HEK293 (cell line): ENCODE results near the gene DNMT1.

ENCODE experiments used
- CTCF ChIA-PET: fragments of 350-600 bp; formaldehyde crosslinking; extraction: SDS; loops from one replicate; lab custom pipeline; 2021; ENCODE audit warnings: antibody characterized with exemption; lab: Yijun Ruan, JAX
- POLR2A ChIA-PET: fragments of 300-600 bp; formaldehyde crosslinking; extraction: SDS; loops from one replicate; lab custom pipeline; 2020; ENCODE audit warnings: antibody characterized with exemption, inconsistent platforms; lab: Yijun Ruan, JAX
- H3K27ac ChIP-seq: fragments of 200-500 bp; sonication (Bioruptor generic); 2 replicates; pipeline ENCODE4 v1.5.1; 2014; ENCODE audit warnings: low read depth, low read length, control low read depth, inconsistent platforms; ENCODE audit errors: extremely low read depth
- H3K36me3 ChIP-seq, 2 experiments: fragments of 200-500 bp in 1 of 2; sonication (Bioruptor generic) in 1 of 2; 1 replicate in 1 of 2; 2 replicates in 1 of 2; pipeline ENCODE4 v1.5.1; 2014 to 2017; ENCODE audit warnings: inconsistent platforms in 2 of 2, low read length in 2 of 2; ENCODE audit not compliant: control insufficient read depth in 2 of 2, insufficient read depth in 1 of 2
- H3K4me1 ChIP-seq: fragments of 200-500 bp; sonication (Bioruptor generic); 2 replicates; pipeline ENCODE4 v1.5.1; 2014; ENCODE audit warnings: mild to moderate bottlenecking, low read length, inconsistent platforms; ENCODE audit not compliant: control insufficient read depth, insufficient read depth
- H3K4me3 ChIP-seq: 2 replicates; pipeline ENCODE4 v1.5.1; 2011; ENCODE audit warnings: low read depth, mild to moderate bottlenecking, control low read depth, low read length, moderate library complexity
- H3K9me3 ChIP-seq: fragments of 200-500 bp; sonication (Bioruptor generic); 2 replicates; pipeline ENCODE4 v1.5.1; 2014; ENCODE audit warnings: low read depth, low read length, inconsistent platforms; ENCODE audit not compliant: control insufficient read depth, insufficient read depth
- FEZF1 ChIP-seq: fragments of 450-650 bp; formaldehyde crosslinking; IDR thresholded peaks from 2 replicates; pipeline ENCODE4 v1.5.1; 2016; ENCODE audit warnings: missing biosample characterization, missing genetic modification characterization
- KLF7 ChIP-seq: fragments of 450-650 bp; formaldehyde crosslinking; IDR thresholded peaks from 2 replicates; pipeline ENCODE4 v1.5.1; 2016; ENCODE audit warnings: missing biosample characterization, missing genetic modification characterization, borderline replicate concordance
- SETDB1 ChIP-seq: IDR thresholded peaks from one replicate; pipeline ENCODE4 v1.6.1; 2017; ENCODE audit warnings: mild to moderate bottlenecking, low read length, moderate library complexity, mixed read lengths; ENCODE audit not compliant: insufficient read length
- TRIM28 ChIP-seq: IDR thresholded peaks from 2 replicates; pipeline ENCODE4 v1.6.1; 2011; ENCODE audit warnings: low read length, control low read depth, borderline replicate concordance
- ZBTB7A ChIP-seq: fragments of 450-650 bp; formaldehyde crosslinking; IDR thresholded peaks from 2 replicates; pipeline ENCODE4 v1.5.1; 2016; ENCODE audit warnings: low read depth, missing biosample characterization, missing genetic modification characterization
- ZBTB8A ChIP-seq: fragments of 450-650 bp; formaldehyde crosslinking; IDR thresholded peaks from 2 replicates; pipeline ENCODE4 v1.5.1; 2016; ENCODE audit warnings: missing biosample characterization, missing genetic modification characterization
- ZFP3 ChIP-seq: fragments of 450-650 bp; formaldehyde crosslinking; IDR thresholded peaks from 2 replicates; pipeline ENCODE4 v1.5.1; 2016; ENCODE audit warnings: low read depth, missing biosample characterization, missing genetic modification characterization
- ZFP41 ChIP-seq: fragments of 450-650 bp; formaldehyde crosslinking; IDR thresholded peaks from 2 replicates; pipeline ENCODE4 v1.5.1; 2016; ENCODE audit warnings: missing biosample characterization, missing genetic modification characterization, borderline replicate concordance
- ZNF138 ChIP-seq: fragments of 450-650 bp; formaldehyde crosslinking; IDR thresholded peaks from 2 replicates; pipeline ENCODE4 v1.5.1; 2016; ENCODE audit warnings: missing biosample characterization, missing genetic modification characterization, borderline replicate concordance
- ZNF146 ChIP-seq: fragments of 450-650 bp; formaldehyde crosslinking; IDR thresholded peaks from 2 replicates; pipeline ENCODE4 v1.5.1; 2016; ENCODE audit warnings: missing biosample characterization, missing genetic modification characterization
- ZNF211 ChIP-seq: fragments of 450-650 bp; formaldehyde crosslinking; IDR thresholded peaks from 2 replicates; pipeline ENCODE4 v1.5.1; 2016; ENCODE audit warnings: low read depth, missing biosample characterization, missing genetic modification characterization
- ZNF248 ChIP-seq: fragments of 450-650 bp; formaldehyde crosslinking; IDR thresholded peaks from 2 replicates; pipeline ENCODE4 v1.5.1; 2017; ENCODE audit warnings: missing biosample characterization, missing genetic modification characterization
- ZNF513 ChIP-seq: fragments of 450-650 bp; IDR thresholded peaks from 2 replicates; pipeline ENCODE4 v1.5.1; 2018; ENCODE audit warnings: missing biosample characterization, missing genetic modification characterization
- ZNF529 ChIP-seq: fragments of 450-650 bp; formaldehyde crosslinking; IDR thresholded peaks from 2 replicates; pipeline ENCODE4 v1.5.1; 2017; ENCODE audit warnings: missing genetic modification characterization, missing biosample characterization; ENCODE audit not compliant: insufficient replicate concordance
- ZNF571 ChIP-seq: fragments of 450-650 bp; formaldehyde crosslinking; IDR thresholded peaks from 2 replicates; pipeline ENCODE4 v1.5.0; 2017; ENCODE audit warnings: missing biosample characterization, missing genetic modification characterization
- ZNF639 ChIP-seq: fragments of 450-650 bp; formaldehyde crosslinking; IDR thresholded peaks from 2 replicates; pipeline ENCODE4 v1.5.1; 2016; ENCODE audit warnings: missing biosample characterization, missing genetic modification characterization
- ZNF701 ChIP-seq: fragments of 450-650 bp; formaldehyde crosslinking; IDR thresholded peaks from 2 replicates; pipeline ENCODE4 v1.5.1; 2016; ENCODE audit warnings: missing biosample characterization, missing genetic modification characterization
- ZNF747 ChIP-seq: fragments of 450-650 bp; formaldehyde crosslinking; IDR thresholded peaks from 2 replicates; pipeline ENCODE4 v1.5.1; 2016; ENCODE audit warnings: missing biosample characterization, missing genetic modification characterization
- ZNF791 ChIP-seq: fragments of 450-650 bp; formaldehyde crosslinking; IDR thresholded peaks from 2 replicates; pipeline ENCODE4 v1.5.1; 2016; ENCODE audit warnings: missing biosample characterization, missing genetic modification characterization
- TF ChIP-seq, protein P1 (sequence below): fragments of 450-650 bp; formaldehyde crosslinking; IDR thresholded peaks from 2 replicates; pipeline ENCODE4 v1.5.1; 2016; ENCODE audit warnings: missing biosample characterization, missing genetic modification characterization
- TF ChIP-seq, protein P2 (sequence below): fragments of 450-650 bp; formaldehyde crosslinking; IDR thresholded peaks from 2 replicates; pipeline ENCODE4 v1.5.0; 2017; ENCODE audit warnings: missing biosample characterization, missing genetic modification characterization, borderline replicate concordance
- TF ChIP-seq, protein P3 (sequence below): fragments of 450-650 bp; formaldehyde crosslinking; IDR thresholded peaks from 2 replicates; pipeline ENCODE4 v1.5.1; 2016; ENCODE audit warnings: missing biosample characterization, missing genetic modification characterization
- TF ChIP-seq, protein P4 (sequence below): fragments of 450-650 bp; formaldehyde crosslinking; IDR thresholded peaks from 2 replicates; pipeline ENCODE4 v1.5.1; 2016; ENCODE audit warnings: missing biosample characterization, missing genetic modification characterization

DNMT1 gene

GRCh38 chr19:10211691-10212090, 16.9 kb upstream of the DNMT1 start:
- no peaks in the 10 kb centered on the region for H3K36me3 ChIP-seq
- H3K27ac ChIP-seq = no peak overlapping the region
- POLR2A ChIA-PET = no interaction called here
- CTCF ChIA-PET = no interaction called here
- no peak for TF ChIP-seq ZNF639 (tag by site-specific recombination)
- TF ChIP-seq ZNF248 = no peak
- TF ChIP-seq ZNF571 (tag by site-specific recombination) = no peak
- TF ChIP-seq KLF7 (tag by site-specific recombination) = no peak
- no peak for TF ChIP-seq FEZF1 (tag by site-specific recombination)
- TF ChIP-seq ZBTB7A (tag by site-specific recombination) = no peak
- TF ChIP-seq ZNF747 (tag by site-specific recombination) = no peak
- no peak for TF ChIP-seq ZFP41 (tag by site-specific recombination)
- no peak for TF ChIP-seq ZNF513 (tag by site-specific recombination)
- TF ChIP-seq, protein P1, sequence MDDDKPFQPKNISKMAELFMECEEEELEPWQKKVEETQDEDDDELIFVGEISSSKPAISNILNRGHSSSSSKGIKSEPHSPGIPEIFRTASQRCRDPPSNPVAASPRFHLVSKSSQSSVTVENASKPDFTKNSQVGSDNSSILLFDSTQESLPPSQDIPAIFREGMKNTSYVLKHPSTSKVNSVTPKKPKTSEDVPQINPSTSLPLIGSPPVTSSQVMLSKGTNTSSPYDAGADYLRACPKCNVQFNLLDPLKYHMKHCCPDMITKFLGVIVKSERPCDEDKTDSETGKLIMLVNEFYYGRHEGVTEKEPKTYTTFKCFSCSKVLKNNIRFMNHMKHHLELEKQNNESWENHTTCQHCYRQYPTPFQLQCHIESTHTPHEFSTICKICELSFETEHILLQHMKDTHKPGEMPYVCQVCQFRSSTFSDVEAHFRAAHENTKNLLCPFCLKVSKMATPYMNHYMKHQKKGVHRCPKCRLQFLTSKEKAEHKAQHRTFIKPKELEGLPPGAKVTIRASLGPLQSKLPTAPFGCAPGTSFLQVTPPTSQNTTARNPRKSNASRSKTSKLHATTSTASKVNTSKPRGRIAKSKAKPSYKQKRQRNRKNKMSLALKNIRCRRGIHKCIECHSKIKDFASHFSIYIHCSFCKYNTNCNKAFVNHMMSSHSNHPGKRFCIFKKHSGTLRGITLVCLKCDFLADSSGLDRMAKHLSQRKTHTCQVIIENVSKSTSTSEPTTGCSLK (tag by site-specific recombination) = no peak
- no peak for TF ChIP-seq ZBTB8A
- no peak overlapping the region for H3K4me3 ChIP-seq
- no peaks in the 10 kb centered on the region for H3K9me3 ChIP-seq
- no peaks in the 10 kb centered on the region for H3K4me1 ChIP-seq

DNA sequence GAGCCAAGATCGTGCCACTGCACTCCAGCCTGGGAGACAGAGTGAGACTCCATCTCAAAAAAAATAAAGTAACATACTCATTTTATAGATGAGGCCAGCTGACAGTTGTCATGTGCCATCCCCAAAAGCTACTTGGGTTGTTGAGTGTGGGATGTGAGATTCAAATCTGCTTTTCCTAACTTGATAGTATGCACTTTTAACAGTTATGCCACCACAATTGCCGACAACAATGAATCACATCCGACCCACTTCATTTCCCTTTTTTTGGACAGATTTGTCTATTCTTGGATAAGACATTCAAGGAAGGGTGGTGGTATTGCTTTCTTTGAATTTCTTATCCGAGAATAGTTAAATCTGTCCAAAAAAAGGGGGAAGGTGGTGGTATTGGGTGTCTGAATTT, 16.3 kb upstream of the DNMT1 start:
- Histone ChIP-seq H3K9me3 (no peaks in the 10 kb centered on the region), H3K4me1 (no peaks in the 10 kb centered on the region), H3K36me3 (no peaks in the 10 kb centered on the region), H3K27ac (no peak overlapping the region), H3K4me3 (no peak overlapping the region)
- ChIA-PET POLR2A (no interaction called here), CTCF (interaction anchor here (0.5 to 1.5 kb wide), 3 partner anchors 9 to 115 kb away, joined by 3 to 4 read pairs (median 4); no protein-coding TSS in a partner anchor)
- TF ChIP-seq ZNF701 (tag by site-specific recombination) (no peak), ZFP3 (tag by site-specific recombination) (no peak), ZNF791 (tag by site-specific recombination) (no peak), ZNF529 (no peak), TRIM28 (no peak), SETDB1 (no peak), ZNF211 (tag by site-specific recombination) (no peak), ZNF138 (tag by site-specific recombination) (no peak), ZNF146 (tag by site-specific recombination) (no peak)
- TF ChIP-seq, protein P2, sequence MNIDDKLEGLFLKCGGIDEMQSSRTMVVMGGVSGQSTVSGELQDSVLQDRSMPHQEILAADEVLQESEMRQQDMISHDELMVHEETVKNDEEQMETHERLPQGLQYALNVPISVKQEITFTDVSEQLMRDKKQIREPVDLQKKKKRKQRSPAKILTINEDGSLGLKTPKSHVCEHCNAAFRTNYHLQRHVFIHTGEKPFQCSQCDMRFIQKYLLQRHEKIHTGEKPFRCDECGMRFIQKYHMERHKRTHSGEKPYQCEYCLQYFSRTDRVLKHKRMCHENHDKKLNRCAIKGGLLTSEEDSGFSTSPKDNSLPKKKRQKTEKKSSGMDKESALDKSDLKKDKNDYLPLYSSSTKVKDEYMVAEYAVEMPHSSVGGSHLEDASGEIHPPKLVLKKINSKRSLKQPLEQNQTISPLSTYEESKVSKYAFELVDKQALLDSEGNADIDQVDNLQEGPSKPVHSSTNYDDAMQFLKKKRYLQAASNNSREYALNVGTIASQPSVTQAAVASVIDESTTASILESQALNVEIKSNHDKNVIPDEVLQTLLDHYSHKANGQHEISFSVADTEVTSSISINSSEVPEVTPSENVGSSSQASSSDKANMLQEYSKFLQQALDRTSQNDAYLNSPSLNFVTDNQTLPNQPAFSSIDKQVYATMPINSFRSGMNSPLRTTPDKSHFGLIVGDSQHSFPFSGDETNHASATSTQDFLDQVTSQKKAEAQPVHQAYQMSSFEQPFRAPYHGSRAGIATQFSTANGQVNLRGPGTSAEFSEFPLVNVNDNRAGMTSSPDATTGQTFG = no peak
- TF ChIP-seq, protein P3, sequence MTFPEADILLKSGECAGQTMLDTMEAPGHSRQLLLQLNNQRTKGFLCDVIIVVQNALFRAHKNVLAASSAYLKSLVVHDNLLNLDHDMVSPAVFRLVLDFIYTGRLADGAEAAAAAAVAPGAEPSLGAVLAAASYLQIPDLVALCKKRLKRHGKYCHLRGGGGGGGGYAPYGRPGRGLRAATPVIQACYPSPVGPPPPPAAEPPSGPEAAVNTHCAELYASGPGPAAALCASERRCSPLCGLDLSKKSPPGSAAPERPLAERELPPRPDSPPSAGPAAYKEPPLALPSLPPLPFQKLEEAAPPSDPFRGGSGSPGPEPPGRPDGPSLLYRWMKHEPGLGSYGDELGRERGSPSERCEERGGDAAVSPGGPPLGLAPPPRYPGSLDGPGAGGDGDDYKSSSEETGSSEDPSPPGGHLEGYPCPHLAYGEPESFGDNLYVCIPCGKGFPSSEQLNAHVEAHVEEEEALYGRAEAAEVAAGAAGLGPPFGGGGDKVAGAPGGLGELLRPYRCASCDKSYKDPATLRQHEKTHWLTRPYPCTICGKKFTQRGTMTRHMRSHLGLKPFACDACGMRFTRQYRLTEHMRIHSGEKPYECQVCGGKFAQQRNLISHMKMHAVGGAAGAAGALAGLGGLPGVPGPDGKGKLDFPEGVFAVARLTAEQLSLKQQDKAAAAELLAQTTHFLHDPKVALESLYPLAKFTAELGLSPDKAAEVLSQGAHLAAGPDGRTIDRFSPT (tag by site-specific recombination) = no peak
- TF ChIP-seq, protein P4, sequence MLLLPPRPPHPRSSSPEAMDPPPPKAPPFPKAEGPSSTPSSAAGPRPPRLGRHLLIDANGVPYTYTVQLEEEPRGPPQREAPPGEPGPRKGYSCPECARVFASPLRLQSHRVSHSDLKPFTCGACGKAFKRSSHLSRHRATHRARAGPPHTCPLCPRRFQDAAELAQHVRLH (tag by site-specific recombination) = no peak
